Measurements from ENCODE around the gene ZNF655. TPM values are rescaled to one million over a fixed set of nuclear protein-coding genes. Genes with fewer than 3 reads are reported as not detected.
A peak's percentile ranks its signal among the peaks of the same experiment; 100 is the strongest.

Gene ZNF655
- total and polyA plus RNA-seq, 2 of the 8 experiments (the other 6 are each of a cell fraction or from before 2014, with no cell fraction given) = 27.1 to 37.8 TPM

- Histone ChIP-seq H3K36me3 (ENCODE audit: control insufficient read depth in 2 of 4, insufficient read depth in 4 of 4, low read length in 3 of 4) (peaks cover 12 to 74% (median 30%) of the 10 kb centered on the region in 4 experiments; a peak in 7 of 8 replicates), H3K14ac (ENCODE audit: insufficient read length) (no peak overlapping the region), H3K4me3 (ENCODE audit: extremely low read depth in 1 of 4, insufficient read depth in 2 of 4, low read depth in 3 of 4, low read length in 4 of 4) (0 out of 8 replicates have a peak overlapping the region, but pooled peaks of 1 of the 4 experiments have one; percentile 4), H3K18ac (ENCODE audit: extremely low read depth, low read length) (no peak overlapping the region), H4K91ac (replicated peaks; ENCODE audit: insufficient read length, low read length) (no peak overlapping the region), H2AK5ac (ENCODE audit: low read depth, low read length) (no peak overlapping the region), H4K5ac (ENCODE audit: insufficient read length, low read depth, low read length) (no peak overlapping the region), H3K23ac (ENCODE audit: insufficient read length) (no peak overlapping the region), H3K56ac (replicated peaks; ENCODE audit: insufficient read length, low read depth, low read length) (no peak overlapping the region), H3K23me2 (ENCODE audit: low read depth, low read length) (no peaks in the 10 kb centered on the region), H2BK20ac (ENCODE audit: low read length) (no peak overlapping the region), H3K79me1 (ENCODE audit: low read depth, low read length) (no peaks in the 10 kb centered on the region), H2AFZ (ENCODE audit: low read length) (no peak overlapping the region), H4K8ac (ENCODE audit: extremely low read depth, insufficient read depth, low read length) (no peak overlapping the region), H3K79me2 (ENCODE audit: control insufficient read depth in 1 of 2, insufficient read depth in 2 of 2, low read length in 2 of 2) (no peaks in the 10 kb centered on the region), H2BK15ac (ENCODE audit: low read length) (no peak overlapping the region), H2BK5ac (ENCODE audit: low read depth, low read length) (no peak overlapping the region), H3K4me2 (ENCODE audit: insufficient read depth in 1 of 2, low read depth in 2 of 2, low read length in 2 of 2) (no peak overlapping the region), H3K9ac (replicated peaks in 1 of 4; ENCODE audit: extremely low read depth in 1 of 4, low read depth in 3 of 4, low read length in 3 of 4) (no peak overlapping the region), H3K9me3 (ENCODE audit: insufficient read depth in 2 of 2, low read depth in 1 of 2, low read length in 1 of 2) (peaks cover 50 to 53% of the 10 kb centered on the region in 2 experiments), H3K27me3 (replicated peaks in 1 of 4; ENCODE audit: control insufficient read depth in 3 of 4, extremely low read depth in 1 of 4, insufficient read depth in 3 of 4, low read length in 3 of 4) (no peaks in the 10 kb centered on the region), H4K20me1 (replicated peaks in 1 of 2; ENCODE audit: control insufficient read depth in 1 of 2, insufficient read depth in 2 of 2, low read length in 2 of 2) (no peaks in the 10 kb centered on the region), H2BK12ac (ENCODE audit: low read depth, low read length) (no peak overlapping the region), H3K27ac (ENCODE audit: low read depth, low read length) (no peak overlapping the region), H2BK120ac (replicated peaks; ENCODE audit: low read depth, low read length) (no peak overlapping the region), H3K4ac (replicated peaks; ENCODE audit: insufficient read length, low read depth, low read length) (no peak overlapping the region), H3K4me1 (replicated peaks in 1 of 4; ENCODE audit: control insufficient read depth in 3 of 4, insufficient read depth in 4 of 4, low read length in 3 of 4) (no peaks in the 10 kb centered on the region)
- ChIA-PET CTCF (ENCODE audit: partially characterized antibody) (interaction anchor here (0.6 kb wide), 1 partner anchor 11 kb away, joined by 4 read pairs; no protein-coding TSS in a partner anchor), POLR2A (ENCODE audit: partially characterized antibody) (no interaction called here)
- DNase-seq (ENCODE audit: low read depth in 1 of 2, low spot score in 2 of 2) = no peak
- 96% methylated on average over 12 of the region's 12 CpGs; no CpG with 5 or more reads in 1 of the 2 experiments for WGBS, 2 experiments (ENCODE audit: extremely low coverage in 1 of 2, insufficient coverage in 1 of 2, insufficient read length in 1 of 2, insufficient replicate concordance in 2 of 2, low coverage in 1 of 2, low lambda C conversion rate in 2 of 2, missing lambda C conversion rate in 1 of 2)
- FAIRE-seq = no peak
- TF ChIP-seq FOSL1 (IDR thresholded peaks at IDR 0.05; ENCODE audit: insufficient read depth, low read depth, low read length) (no peak), KDM1A (IDR thresholded peaks at IDR 0.05; ENCODE audit: borderline replicate concordance, low read length) (peak; percentile 84; the same call in 1 of the 2 replicates), CBX5 (IDR thresholded peaks at IDR 0.05; ENCODE audit: low read depth, low read length) (peak; percentile 86; the same call in 1 of the 2 replicates)
Observed at GRCh38 chr7:99531354-99531765, 27.1 kb upstream of the ZNF655 start.

Measured in H1 (cell line).